HG03280 (cell line): ENCODE data around the gene PRRC2B.

Experiments
- ATAC-seq: cut with Tn5 transposase; IDR thresholded peaks from one replicate; pipeline ENCODE4 v1.9.1; 2021; ENCODE audit warnings: mild to moderate bottlenecking, moderate library complexity; ENCODE audit not compliant: unreplicated experiment

PRRC2B gene

DNA sequence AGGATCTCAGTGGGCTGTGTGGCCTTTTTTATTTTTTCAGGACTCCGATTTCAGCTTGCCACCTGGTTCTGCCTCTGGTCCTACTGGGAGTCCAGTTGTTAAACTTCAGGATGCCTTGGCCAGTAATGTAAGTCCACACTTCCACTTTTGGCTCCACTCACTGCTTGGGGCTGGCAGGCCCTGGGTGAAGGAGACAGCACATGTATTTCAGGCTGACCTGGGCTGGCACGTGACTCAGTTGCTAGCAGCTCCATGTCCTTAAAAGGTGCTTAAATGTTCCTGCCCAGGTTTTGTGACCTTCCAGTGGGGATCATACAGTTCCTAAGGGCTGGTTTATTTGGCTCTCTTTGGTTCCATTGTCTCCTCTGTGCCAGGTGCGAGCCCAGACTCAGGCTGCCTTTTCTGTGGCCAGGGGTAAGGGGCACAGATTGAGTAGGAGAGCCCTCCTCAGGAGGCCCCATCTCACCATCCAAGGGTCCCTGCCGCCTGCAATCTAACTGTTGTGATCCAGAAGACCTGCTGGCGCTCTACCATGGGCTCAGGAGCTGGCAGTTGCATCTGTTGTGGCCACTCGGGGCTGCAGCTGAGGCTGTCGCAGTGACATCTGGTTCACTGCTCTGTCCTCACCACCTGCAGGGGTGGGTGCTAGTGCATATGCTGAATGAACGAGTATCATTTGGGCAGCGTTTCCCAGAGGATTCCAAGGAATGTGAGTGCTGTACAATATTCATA is 89.6 kb downstream of the PRRC2B start:
- no peak for ATAC-seq

DNA sequence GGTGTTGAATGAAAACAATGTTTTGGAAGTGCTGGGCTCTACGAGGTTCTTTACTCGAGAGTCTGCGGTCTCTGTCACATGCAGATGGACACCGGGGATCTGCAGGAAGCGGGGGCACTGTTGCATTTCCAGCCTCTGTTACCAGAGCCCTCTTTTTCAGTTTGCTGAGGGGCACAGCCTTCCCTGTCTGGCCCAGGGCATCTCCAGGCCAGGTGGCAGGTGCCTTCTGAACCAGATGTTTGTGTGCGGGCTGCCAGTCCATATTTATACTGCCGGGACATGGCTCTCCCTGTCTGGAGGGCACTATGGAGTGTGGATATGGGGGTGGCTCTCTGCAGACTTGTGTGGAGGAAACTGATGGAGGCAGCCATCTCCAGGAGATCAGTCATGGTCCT is 90.2 kb downstream of the PRRC2B start:
- ATAC-seq, result no peak

GRCh38 chr9:131484560-131485185 is 90.8 kb downstream of the PRRC2B start:
- ATAC-seq, result no peak

GRCh38 chr9:131485206-131485605 is 91.3 kb downstream of the PRRC2B start:
- ATAC-seq, result no peak

- ATAC-seq, result no peak
These were observed 92.0 kb downstream of the PRRC2B start for GRCh38 chr9:131485728-131486422.

GRCh38 chr9:131487001-131487400 is 93.1 kb downstream of the PRRC2B start:
- ATAC-seq, result no peak

GRCh38 chr9:131487621-131488031 is 93.7 kb downstream of the PRRC2B start:
- no peak for ATAC-seq

DNA sequence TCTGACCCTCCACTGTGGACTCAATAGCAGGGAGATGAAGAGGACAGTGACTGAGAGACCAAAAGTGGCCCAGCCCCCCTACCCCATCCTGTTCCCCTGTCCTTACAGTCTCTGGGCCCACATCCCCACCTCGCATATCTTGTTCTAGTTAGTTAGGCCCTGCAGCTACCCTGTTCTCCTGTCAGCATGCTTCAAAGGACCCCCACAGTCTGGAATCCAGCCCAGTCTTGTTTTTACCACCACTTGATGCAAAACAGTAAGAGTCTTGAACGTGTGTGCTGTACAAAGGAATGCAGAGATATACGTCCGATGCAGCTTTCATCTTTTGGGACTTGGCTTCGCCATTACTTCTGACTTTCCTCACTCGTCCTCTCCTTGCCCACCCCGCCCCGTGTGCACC is 96.6 kb downstream of the PRRC2B start:
- no peak for ATAC-seq

DNA sequence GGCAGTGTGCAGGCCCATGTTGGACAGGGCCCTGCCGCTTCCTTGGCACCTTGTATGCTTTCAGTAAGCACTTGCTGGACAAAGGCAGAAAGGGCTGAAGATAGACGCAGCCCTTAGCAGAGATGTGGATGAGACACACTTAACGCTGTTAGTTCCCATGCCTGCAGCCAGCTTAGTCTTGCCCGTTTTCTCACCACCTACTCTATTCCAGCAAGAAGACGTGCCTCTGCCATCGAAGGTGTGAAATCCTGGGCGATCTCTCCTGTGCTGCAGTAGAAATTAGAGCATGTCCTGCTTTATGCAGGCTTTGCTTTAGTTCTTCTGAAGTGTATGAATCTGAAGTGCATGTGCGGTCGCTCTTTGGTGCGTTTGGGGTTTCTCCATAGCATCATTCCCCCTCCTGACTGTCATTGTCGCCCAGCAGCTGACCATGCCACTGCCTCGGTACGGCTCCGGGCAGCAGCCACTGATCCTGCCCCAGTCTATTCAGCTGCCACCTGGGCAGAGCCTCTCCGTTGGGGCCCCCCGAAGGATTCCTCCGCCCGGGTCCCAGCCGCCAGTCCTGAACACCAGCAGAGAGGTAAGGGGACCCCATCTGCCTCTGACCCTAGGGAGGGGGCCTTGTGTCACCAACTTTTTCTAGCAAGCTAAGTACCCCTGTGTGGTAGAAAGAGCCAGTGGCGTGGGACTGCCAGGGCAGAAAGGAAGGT is 97.3 kb downstream of the PRRC2B start:
- ATAC-seq, result no peak

DNA sequence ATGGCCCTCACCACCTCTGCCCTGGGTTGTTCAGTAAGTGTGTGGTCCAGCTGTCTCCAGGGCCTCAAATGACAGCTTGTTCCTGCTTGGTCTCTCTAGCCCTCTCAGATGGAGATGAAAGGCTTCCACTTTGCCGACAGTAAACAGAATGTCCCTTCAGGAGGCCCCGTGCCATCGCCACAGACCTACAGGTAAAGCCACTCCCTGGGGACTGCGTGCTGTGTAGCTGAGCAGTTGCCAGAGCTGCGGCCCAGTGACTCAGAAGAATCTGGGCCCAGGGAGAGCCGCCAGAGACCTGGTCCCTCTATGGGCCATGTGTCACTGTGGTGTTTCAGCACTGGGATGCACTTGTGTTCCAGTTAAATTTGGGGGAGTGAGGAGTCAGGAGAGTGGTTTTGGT is 98.2 kb downstream of the PRRC2B start:
- no peak for ATAC-seq

- no peak for ATAC-seq
These were observed 100.5 kb downstream of the PRRC2B start for GRCh38 chr9:131494296-131494870.

GRCh38 chr9:131495785-131496184 is 101.9 kb downstream of the PRRC2B start:
- ATAC-seq, result no peak

DNA sequence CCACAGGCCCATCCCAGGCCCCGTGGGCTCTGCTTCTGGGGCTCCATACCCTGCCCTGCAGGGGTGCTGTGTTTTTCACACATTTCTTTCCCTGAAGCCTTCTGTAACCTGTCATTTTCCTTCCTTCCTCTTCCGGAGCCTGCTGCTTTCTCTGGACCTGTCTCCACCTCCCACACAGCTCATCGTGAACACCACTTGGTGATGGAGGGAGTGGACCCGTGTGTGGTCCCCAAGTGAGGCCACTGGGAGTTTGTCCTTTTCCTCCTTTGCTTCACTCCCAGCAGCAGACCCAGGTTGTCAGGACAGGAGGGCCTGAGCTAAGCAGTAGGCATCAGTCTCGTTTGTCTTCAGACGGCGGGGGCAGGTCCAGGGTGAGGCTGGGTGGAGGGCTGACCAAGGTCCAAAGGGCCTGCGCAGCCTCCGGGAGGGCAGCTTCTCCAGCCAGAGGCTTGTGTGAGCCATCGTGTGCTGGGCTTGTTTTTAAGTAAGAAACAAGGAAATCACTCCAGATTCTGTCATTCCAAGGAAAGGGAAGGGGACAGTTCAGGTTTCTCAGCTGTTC is 103.0 kb downstream of the PRRC2B start:
- ATAC-seq, result no peak

DNA sequence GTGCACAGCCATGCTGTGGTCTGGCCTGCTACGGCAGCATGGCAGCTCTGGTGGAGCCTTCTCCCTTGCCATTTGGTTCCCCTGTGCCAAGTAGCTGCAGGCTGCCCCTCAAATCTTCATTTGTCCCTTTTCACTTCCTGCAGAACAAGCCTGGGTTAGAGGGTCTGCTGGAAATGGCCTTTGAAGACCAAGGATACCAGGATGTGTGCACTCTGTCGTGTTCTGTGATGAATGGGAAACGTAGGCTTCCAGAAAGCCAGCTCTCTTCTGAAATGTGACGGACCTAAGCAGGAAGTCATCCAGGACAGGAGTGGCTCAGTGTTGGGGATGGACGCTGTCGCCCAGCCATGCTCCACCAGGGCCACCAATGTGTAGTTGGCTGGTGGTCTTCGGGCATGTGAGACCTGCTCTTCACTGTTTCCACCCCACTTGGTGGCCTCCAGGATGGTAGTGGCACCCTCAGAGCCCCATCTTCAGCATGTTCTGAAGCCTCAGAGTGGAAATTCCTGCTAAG is 105.4 kb downstream of the PRRC2B start:
- no peak for ATAC-seq

- no peak for ATAC-seq
These were observed 106.5 kb downstream of the PRRC2B start for GRCh38 chr9:131500377-131500776.

DNA sequence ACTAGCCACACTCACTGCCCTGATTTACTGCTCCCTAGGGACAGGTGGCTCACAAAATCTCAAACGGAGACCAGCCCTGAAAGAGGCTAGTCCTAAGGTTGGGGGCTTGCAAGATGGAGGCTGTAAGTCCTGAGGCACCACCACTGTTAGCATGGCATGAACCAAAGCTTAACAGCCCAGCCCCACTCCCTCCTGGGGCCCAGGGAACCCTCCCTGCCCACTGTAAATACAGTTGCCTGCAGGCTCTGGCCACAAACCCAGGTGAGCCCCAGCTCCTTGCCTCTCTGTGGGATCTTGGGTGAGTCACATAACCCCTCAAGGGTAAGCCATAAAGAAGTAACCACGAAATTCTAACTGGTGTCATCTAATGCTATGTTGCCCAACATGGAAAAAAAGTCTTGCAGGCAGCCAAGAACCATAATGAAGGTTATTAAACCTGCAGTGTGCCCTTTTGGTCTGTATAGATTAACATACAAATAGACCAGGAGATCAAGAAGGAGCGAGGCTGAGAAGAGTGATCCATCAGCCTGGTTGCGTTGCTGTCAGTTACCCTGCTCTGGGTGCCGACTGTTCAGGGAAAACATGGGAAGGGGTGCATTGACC is 107.2 kb downstream of the PRRC2B start:
- ATAC-seq, result no peak

- ATAC-seq, result peak; percentile 83
These were observed 109.1 kb downstream of the PRRC2B start, which contains the start of gene POMT1 for GRCh38 chr9:131502781-131503625. POMT1 (plus strand) TSS chr9:131502918; CDS start chr9:131504219, 1,301 bp downstream.

DNA sequence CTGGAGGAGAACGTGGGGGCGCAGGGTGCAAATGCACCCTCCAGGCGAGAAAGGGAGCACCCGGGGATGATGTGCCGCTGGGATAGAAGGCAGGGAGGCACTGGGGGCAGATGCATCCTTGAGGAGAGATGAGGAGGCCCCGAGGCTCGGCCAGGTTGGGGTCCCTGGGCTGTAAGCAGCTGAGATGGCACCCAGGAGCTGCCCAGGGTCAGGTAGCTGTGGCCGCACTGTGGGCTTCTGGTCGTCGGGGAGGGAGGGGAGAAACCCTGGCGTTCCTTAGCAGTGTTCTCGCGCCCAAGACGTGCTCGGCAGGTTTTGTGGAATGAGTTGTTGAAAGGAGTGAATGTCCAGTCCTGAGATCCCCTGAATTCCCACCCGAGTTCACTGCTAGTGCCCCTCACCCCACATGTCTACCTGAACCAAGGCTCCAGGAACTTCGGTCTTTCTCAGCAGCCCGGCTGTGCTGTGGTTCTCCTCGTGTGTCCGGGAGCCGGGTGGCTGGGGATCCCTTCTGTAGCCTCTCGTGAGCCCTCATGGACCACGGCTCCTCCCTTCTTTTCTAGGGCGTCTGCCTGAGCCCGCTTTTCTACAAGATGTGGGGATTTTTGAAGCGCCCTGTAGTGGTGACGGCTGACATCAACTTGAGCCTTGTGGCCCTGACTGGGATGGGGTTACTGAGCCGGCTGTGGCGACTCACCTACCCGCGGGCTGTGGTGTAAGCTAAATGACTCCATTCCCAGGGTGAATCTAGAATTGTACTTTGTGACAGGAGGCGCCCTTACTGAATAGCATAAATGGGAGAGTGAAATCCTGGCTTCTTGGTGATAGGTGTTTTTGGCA is 110.0 kb downstream of the PRRC2B start:
- ATAC-seq, result no peak
